Measurements from ENCODE around the gene TENT4B. TPM values are rescaled to one million over a fixed set of nuclear protein-coding genes. Genes with fewer than 3 reads are reported as not detected.

The TENT4B gene
- total and polyA plus RNA-seq, 7 donors: 3.6 to 23.5 (median 14.9) TPM

DNA sequence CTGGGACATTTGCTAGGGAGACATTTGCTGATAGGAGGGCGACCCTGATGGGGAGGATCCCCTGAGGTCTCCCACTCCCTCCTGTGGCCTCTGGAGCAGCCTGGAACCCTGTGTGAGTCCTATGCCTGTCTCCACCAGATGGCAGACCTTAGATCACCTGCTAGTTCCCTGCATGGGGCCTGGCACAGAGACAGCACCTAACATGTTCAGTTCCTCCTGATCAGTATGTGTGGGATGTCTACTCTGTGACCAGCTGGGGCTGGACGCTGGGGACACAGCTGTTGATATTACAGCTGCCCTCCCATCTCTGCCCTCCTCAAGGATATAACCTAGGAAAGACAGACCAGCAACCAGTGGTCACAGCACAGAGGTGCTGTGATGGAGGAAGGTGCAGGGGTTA lies 112.2 kb downstream of the TENT4B start:
- peak; percentile 64 for DNase-seq
- TF ChIP-seq POLR2A (IDR thresholded peaks at IDR 0.05) (no peak), EP300 (IDR thresholded peaks at IDR 0.05) (no peak), POLR2AphosphoS5 (IDR thresholded peaks at IDR 0.05) (no peak)
- TF ChIP-seq, protein P1, sequence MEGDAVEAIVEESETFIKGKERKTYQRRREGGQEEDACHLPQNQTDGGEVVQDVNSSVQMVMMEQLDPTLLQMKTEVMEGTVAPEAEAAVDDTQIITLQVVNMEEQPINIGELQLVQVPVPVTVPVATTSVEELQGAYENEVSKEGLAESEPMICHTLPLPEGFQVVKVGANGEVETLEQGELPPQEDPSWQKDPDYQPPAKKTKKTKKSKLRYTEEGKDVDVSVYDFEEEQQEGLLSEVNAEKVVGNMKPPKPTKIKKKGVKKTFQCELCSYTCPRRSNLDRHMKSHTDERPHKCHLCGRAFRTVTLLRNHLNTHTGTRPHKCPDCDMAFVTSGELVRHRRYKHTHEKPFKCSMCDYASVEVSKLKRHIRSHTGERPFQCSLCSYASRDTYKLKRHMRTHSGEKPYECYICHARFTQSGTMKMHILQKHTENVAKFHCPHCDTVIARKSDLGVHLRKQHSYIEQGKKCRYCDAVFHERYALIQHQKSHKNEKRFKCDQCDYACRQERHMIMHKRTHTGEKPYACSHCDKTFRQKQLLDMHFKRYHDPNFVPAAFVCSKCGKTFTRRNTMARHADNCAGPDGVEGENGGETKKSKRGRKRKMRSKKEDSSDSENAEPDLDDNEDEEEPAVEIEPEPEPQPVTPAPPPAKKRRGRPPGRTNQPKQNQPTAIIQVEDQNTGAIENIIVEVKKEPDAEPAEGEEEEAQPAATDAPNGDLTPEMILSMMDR (IDR thresholded peaks at IDR 0.05): no peak
- H3K27me3 ChIP-seq: no peaks in the 10 kb centered on the region
- H3K9me3 ChIP-seq: no peaks in the 10 kb centered on the region
- H3K36me3 ChIP-seq: no peaks in the 10 kb centered on the region
- peaks cover 0 to 11% (median 10%) of the 10 kb centered on the region in 4 donors for H3K4me1 ChIP-seq
- WGBS, 2 donors: 57 to 63% methylated on average over 2 of the region's 2 CpGs
- H3K27ac ChIP-seq: no peak overlapping the region
- intact Hi-C loops (cut with DNase I): no loop called here
- H3K4me3 ChIP-seq: no peak overlapping the region

GRCh38 chr16:50265716-50266336 lies 112.7 kb downstream of the TENT4B start:
- peaks cover 0 to 11% (median 10%) of the 10 kb centered on the region in 4 donors for H3K4me1 ChIP-seq
- TF ChIP-seq POLR2A (IDR thresholded peaks at IDR 0.05) (no peak), EP300 (IDR thresholded peaks at IDR 0.05) (no peak), POLR2AphosphoS5 (IDR thresholded peaks at IDR 0.05) (no peak)
- TF ChIP-seq, protein P1 (IDR thresholded peaks at IDR 0.05): no peak
- intact Hi-C loops (cut with DNase I): no loop called here
- no peaks in the 10 kb centered on the region for H3K9me3 ChIP-seq
- peak; percentile 54 for DNase-seq
- peak overlapping the region in 3 of 4 donors; percentile 20 to 38 (median 32) for H3K4me3 ChIP-seq
- peak overlapping the region in 3 of 4 donors; percentile 13 to 60 (median 41) for H3K27ac ChIP-seq
- H3K36me3 ChIP-seq: no peaks in the 10 kb centered on the region
- 83 to 88% methylated on average over 10 of the region's 10 CpGs for WGBS, 2 donors
- no peaks in the 10 kb centered on the region for H3K27me3 ChIP-seq

- no peak for TF ChIP-seq POLR2AphosphoS5 (IDR thresholded peaks at IDR 0.05)
- TF ChIP-seq POLR2A (IDR thresholded peaks at IDR 0.05): no peak
- TF ChIP-seq, protein P1 (IDR thresholded peaks at IDR 0.05): no peak
- TF ChIP-seq EP300 (IDR thresholded peaks at IDR 0.05): no peak
- intact Hi-C loops (cut with DNase I): no loop called here
- DNase-seq: peak; percentile 80
- 5 to 7% methylated on average over 25 of the region's 25 CpGs for WGBS, 2 donors
- Histone ChIP-seq H3K9me3 (no peaks in the 10 kb centered on the region), H3K4me3 (peak within 1 kb of the TSS in 3 of 4 donors; percentile 20 to 38 (median 32)), H3K4me1 (peaks cover 0 to 11% (median 10%) of the 10 kb centered on the region in 4 donors), H3K36me3 (no peaks in the 10 kb centered on the region), H3K27me3 (no peaks in the 10 kb centered on the region), H3K27ac (peak within 1 kb of the TSS; percentile 13 to 60 (median 46))
Observed at GRCh38 chr16:50266337-50267091, 113.4 kb downstream of the TENT4B start, which contains the start of gene ADCY7. Gene ADCY7 (plus strand): TSS chr16:50266551. CDS start chr16:50288180, 21,629 bp downstream.

- Histone ChIP-seq H3K27ac (peak overlapping the region in 3 of 4 donors; percentile 13 to 60 (median 50)), H3K36me3 (no peaks in the 10 kb centered on the region), H3K4me1 (peaks cover 0 to 11% (median 10%) of the 10 kb centered on the region in 4 donors), H3K4me3 (peak overlapping the region in 2 of 4 donors; percentile 20 to 38), H3K27me3 (no peaks in the 10 kb centered on the region), H3K9me3 (no peaks in the 10 kb centered on the region)
- peak; percentile 59 for DNase-seq
- intact Hi-C loops (cut with DNase I): no loop called here
- 63 to 77% methylated on average over 8 of the region's 8 CpGs for WGBS, 2 donors
- TF ChIP-seq POLR2AphosphoS5 (IDR thresholded peaks at IDR 0.05): no peak
Observed at GRCh38 chr16:50267151-50267631, 114.1 kb downstream of the TENT4B start.

GRCh38 chr16:50267651-50268050 lies 114.5 kb downstream of the TENT4B start:
- Histone ChIP-seq H3K27ac (peak overlapping the region in 1 of 4 donors; percentile 60), H3K9me3 (no peaks in the 10 kb centered on the region), H3K36me3 (no peaks in the 10 kb centered on the region), H3K27me3 (no peaks in the 10 kb centered on the region), H3K4me1 (peaks cover 0 to 11% (median 10%) of the 10 kb centered on the region in 4 donors), H3K4me3 (no peak overlapping the region)
- DNase-seq: peak; percentile 49
- no peak for TF ChIP-seq EP300 (IDR thresholded peaks at IDR 0.05)
- TF ChIP-seq POLR2AphosphoS5 (IDR thresholded peaks at IDR 0.05): no peak
- TF ChIP-seq, protein P1 (IDR thresholded peaks at IDR 0.05): no peak
- no peak for TF ChIP-seq POLR2A (IDR thresholded peaks at IDR 0.05)
- intact Hi-C loops (cut with DNase I): no loop called here
- 34 to 50% methylated on average over 3 of the region's 3 CpGs for WGBS, 2 donors

Measured in sigmoid colon (tissue), 7 donors.